Measurements from ENCODE around the gene CPNE7.

DNA sequence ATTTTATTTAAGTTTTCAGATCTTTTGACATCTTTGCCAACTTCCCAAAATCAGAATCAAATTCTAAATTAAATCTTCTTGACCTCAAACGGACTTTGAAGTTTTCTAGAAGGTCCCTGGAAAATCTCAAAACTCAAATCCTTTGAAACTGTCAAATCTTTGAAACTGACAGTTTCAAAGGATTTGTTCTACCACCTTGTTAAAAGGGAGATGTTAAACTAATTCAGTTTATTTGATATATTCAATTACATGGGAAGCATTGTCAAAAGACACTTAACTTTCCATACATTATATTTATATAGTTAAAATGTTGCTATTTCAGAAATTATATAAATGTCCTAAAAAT lies 34.5 kb downstream of the CPNE7 start:
- TF ChIP-seq, protein P1, sequence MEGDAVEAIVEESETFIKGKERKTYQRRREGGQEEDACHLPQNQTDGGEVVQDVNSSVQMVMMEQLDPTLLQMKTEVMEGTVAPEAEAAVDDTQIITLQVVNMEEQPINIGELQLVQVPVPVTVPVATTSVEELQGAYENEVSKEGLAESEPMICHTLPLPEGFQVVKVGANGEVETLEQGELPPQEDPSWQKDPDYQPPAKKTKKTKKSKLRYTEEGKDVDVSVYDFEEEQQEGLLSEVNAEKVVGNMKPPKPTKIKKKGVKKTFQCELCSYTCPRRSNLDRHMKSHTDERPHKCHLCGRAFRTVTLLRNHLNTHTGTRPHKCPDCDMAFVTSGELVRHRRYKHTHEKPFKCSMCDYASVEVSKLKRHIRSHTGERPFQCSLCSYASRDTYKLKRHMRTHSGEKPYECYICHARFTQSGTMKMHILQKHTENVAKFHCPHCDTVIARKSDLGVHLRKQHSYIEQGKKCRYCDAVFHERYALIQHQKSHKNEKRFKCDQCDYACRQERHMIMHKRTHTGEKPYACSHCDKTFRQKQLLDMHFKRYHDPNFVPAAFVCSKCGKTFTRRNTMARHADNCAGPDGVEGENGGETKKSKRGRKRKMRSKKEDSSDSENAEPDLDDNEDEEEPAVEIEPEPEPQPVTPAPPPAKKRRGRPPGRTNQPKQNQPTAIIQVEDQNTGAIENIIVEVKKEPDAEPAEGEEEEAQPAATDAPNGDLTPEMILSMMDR (conservative IDR thresholded peaks at IDR 0.05 in 1 of 2, IDR thresholded peaks at IDR 0.05 in 1 of 2; ENCODE audit: extremely low read depth in 1 of 2, insufficient read depth in 1 of 2, low read depth in 1 of 2, low read length in 2 of 2), result no peak
- TF ChIP-seq EZH2 (IDR thresholded peaks at IDR 0.05; ENCODE audit: borderline replicate concordance, low read length), result no peak

Measured in mammary epithelial cell (primary cell).